BLaER1 (cell line): ENCODE measurements around the gene ATP8B1.

Experiments used
- H3K27ac ChIP-seq: shearing (Covaris generic); formaldehyde crosslinking; 2 replicates; pipeline ENCODE4 v1.8.1; 2022
- H3K27me3 ChIP-seq: shearing (Covaris generic); formaldehyde crosslinking; 2 replicates; pipeline ENCODE4 v1.8.1; 2022
- H3K36me3 ChIP-seq: shearing (Covaris generic); formaldehyde crosslinking; 2 replicates; pipeline ENCODE4 v1.8.1; 2022
- H3K4me1 ChIP-seq: shearing (Covaris generic); formaldehyde crosslinking; 2 replicates; pipeline ENCODE4 v1.8.1; 2022
- H3K4me2 ChIP-seq: shearing (Covaris generic); formaldehyde crosslinking; 2 replicates; pipeline ENCODE4 v1.8.1; 2022
- H3K4me3 ChIP-seq: shearing (Covaris generic); formaldehyde crosslinking; 2 replicates; pipeline ENCODE4 v1.8.1; 2022
- H3K9ac ChIP-seq: shearing (Covaris generic); formaldehyde crosslinking; 2 replicates; pipeline ENCODE4 v1.8.1; 2022
- H3K9me3 ChIP-seq: shearing (Covaris generic); formaldehyde crosslinking; 2 replicates; pipeline ENCODE4 v1.8.1; 2022
- H4K20me1 ChIP-seq: shearing (Covaris generic); formaldehyde crosslinking; 2 replicates; pipeline ENCODE4 v1.8.1; 2022
- Cebpa-rat ChIP-seq: shearing (Covaris generic); IDR thresholded peaks from 2 replicates; pipeline ENCODE4 v1.8.1; 2022

The ATP8B1 gene

DNA sequence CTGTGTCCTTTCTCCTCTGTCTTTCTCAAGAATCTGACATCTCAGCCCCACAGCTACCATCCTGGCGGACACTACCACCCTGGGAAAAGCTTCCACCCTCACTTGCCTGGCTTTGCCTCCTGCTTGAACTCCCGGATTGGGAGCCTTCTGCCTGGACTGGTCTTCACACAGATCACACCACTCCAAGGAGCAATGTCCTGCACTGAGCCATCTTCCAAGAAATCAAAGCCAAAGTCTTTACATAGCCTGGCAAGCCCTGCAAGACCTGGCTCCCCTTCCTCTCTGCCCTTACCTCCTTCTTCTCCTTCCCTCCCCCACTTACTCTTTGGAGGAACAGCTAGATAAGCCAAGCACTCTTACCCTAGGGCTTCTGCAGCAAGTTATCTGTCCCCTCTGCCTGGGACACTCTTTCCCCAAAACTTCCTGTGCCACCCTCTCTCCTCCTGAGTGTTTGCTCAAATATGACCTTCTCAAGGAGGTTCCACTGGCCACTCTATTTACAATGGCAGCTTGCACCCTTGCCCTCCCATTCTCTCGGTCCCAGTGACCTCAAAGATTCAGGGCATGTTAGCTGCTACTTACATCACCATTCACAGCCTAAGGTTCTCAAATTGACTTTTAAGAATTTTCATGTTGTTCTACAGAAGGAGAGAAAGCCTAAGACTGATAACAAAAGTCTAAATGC lies 9.7 kb downstream of the ATP8B1 start:
- peaks cover 3% of the 10 kb centered on the region; the same call in 1 of the 2 replicates for H3K4me1 ChIP-seq
- no peak overlapping the region for H3K9ac ChIP-seq
- no peak overlapping the region for H3K4me2 ChIP-seq
- H3K36me3 ChIP-seq, result no peaks in the 10 kb centered on the region
- H3K27ac ChIP-seq, result no peak overlapping the region
- H4K20me1 ChIP-seq, result no peaks in the 10 kb centered on the region
- H3K9me3 ChIP-seq, result peaks cover 7% of the 10 kb centered on the region; the same call in 1 of the 2 replicates
- TF ChIP-seq Cebpa-rat, result no peak
- H3K27me3 ChIP-seq, result 0 out of 2 replicates have a peak, but pooled peaks cover under 1% of the 10 kb centered on the region
- no peak overlapping the region for H3K4me3 ChIP-seq

DNA sequence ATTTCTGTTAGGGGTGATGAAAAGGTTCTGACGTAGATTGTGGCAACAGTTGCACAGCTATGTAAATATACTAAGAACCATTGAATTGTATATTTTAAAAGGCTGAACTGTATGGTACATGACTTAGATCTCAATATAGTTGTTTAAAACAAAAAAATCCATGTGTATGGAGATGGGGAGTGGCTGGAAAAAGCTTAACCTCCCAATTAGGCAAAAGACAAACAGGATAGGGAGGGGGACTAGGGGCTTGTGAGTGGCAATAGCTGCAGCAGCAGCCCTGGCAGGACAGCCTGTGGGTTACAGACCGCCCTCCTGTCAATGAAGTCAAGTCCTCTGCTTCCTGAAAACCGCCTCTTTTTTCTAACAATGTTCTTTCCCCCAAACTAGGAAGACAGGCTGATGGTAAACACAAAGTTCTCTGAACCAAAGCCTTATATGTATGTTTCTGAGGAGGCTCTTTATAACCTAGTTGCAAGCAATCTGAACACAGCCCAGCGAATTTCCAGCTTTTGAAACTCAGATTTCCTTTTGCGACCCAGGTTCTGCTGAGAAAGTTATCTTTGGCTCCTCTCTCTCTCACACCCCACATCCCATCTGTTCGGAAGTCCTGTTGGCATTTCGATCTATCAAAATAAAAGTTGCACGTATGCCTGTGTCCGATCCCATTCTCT lies 10.3 kb downstream of the ATP8B1 start:
- Histone ChIP-seq H4K20me1 (no peaks in the 10 kb centered on the region), H3K9me3 (peaks cover 7% of the 10 kb centered on the region; the same call in 1 of the 2 replicates), H3K4me2 (no peak overlapping the region), H3K36me3 (no peaks in the 10 kb centered on the region), H3K27ac (no peak overlapping the region), H3K9ac (no peak overlapping the region), H3K4me3 (no peak overlapping the region), H3K4me1 (peaks cover 5% of the 10 kb centered on the region; the same call in 1 of the 2 replicates), H3K27me3 (no peaks in the 10 kb centered on the region)
- no peak for TF ChIP-seq Cebpa-rat

DNA sequence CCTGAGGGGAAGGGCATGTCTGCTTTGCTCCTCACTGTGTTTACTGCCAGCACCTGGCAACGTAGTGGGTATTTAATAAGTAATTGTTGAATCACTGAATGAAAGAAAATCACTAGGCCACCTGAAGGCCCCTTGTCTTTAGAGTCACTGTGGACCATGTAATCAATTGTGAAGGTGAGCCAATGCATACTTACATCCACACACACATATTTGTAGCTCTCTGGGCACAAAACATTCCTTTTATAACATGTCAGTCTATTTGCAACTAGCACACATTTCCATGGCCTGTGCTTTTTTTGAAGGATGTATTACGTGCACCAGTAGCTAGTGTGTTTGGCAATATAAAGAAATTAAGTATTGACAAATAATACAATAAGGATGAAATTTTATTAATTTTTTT lies 11.2 kb downstream of the ATP8B1 start:
- Histone ChIP-seq H3K4me1 (peaks cover 5% of the 10 kb centered on the region; the same call in 1 of the 2 replicates), H3K4me3 (no peak overlapping the region), H3K9ac (no peak overlapping the region), H3K4me2 (no peak overlapping the region), H3K27ac (no peak overlapping the region), H4K20me1 (no peaks in the 10 kb centered on the region), H3K9me3 (peaks cover 7% of the 10 kb centered on the region; the same call in 1 of the 2 replicates), H3K36me3 (no peaks in the 10 kb centered on the region), H3K27me3 (no peaks in the 10 kb centered on the region)
- no peak for TF ChIP-seq Cebpa-rat

DNA sequence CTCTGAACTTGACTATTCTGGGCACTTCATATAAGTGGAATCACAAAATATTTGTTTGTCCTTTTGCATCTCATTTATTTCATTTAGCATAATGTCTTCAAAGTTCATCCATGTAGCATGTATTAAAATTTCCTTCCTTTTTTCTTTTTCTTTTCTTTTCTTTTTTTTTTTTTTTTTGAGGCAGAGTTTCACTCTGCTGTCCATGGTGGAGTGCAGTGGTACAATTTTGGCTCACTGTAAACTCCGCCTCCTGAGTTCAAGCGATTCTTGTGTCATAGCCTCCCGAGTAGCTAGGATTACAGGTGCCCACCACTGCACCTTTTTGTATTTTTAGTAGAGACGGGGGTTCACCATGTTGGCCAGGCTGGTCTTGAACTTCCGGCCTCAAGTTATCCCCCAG lies 11.9 kb downstream of the ATP8B1 start:
- Histone ChIP-seq H4K20me1 (no peaks in the 10 kb centered on the region), H3K4me3 (no peak overlapping the region), H3K27ac (no peak overlapping the region), H3K36me3 (no peaks in the 10 kb centered on the region), H3K27me3 (no peaks in the 10 kb centered on the region), H3K9me3 (peaks cover 7% of the 10 kb centered on the region; the same call in 1 of the 2 replicates), H3K4me2 (no peak overlapping the region), H3K9ac (no peak overlapping the region), H3K4me1 (peaks cover 5% of the 10 kb centered on the region; the same call in 1 of the 2 replicates)
- no peak for TF ChIP-seq Cebpa-rat

DNA sequence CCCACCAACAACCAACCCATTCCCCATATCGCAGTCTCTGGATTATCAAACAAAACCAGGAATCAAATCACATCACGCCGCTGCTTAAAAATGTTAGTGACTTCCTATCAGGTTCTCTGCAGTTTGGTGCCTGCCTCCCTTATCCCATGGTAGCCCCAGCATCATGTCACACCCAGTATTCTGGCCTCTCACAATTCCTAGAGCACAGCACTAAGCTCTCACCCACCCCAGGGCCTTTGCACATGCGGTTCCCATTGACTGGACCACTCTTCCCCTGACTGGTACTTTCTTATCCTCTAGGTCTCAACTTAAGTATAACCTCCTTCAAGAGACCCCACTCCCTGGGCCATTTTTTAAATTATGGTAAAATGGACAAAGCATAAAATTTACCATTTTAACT lies 12.8 kb downstream of the ATP8B1 start:
- Histone ChIP-seq H3K27me3 (no peaks in the 10 kb centered on the region), H3K4me1 (peaks cover 5% of the 10 kb centered on the region; the same call in 1 of the 2 replicates), H4K20me1 (no peaks in the 10 kb centered on the region), H3K9me3 (peaks cover 5% of the 10 kb centered on the region; the same call in 1 of the 2 replicates), H3K36me3 (no peaks in the 10 kb centered on the region), H3K9ac (no peak overlapping the region), H3K27ac (no peak overlapping the region), H3K4me2 (no peak overlapping the region), H3K4me3 (no peak overlapping the region)
- no peak for TF ChIP-seq Cebpa-rat

DNA sequence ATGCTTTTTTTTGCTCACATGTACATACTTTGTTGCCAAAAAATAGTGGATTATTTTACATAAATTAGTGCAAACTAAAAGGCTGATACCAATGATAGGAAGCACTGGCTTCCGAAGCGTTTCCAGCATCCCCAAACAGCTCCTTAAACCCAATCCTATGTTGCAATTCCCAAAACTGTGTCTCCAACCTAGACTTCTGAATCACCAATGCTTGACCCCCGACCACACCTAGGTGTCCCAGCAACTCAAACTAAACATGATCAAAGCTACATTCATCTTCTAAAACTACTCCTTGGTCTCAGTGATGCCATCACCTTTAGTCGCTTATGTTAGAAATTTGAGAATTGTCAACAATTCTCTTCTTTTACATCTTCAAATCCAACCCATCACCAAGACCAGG lies 13.4 kb downstream of the ATP8B1 start:
- Histone ChIP-seq H3K9me3 (no peaks in the 10 kb centered on the region), H3K9ac (no peak overlapping the region), H4K20me1 (no peaks in the 10 kb centered on the region), H3K27me3 (no peaks in the 10 kb centered on the region), H3K4me3 (no peak overlapping the region), H3K36me3 (no peaks in the 10 kb centered on the region), H3K4me1 (peaks cover 5% of the 10 kb centered on the region; the same call in 1 of the 2 replicates), H3K27ac (no peak overlapping the region), H3K4me2 (no peak overlapping the region)
- no peak for TF ChIP-seq Cebpa-rat

DNA sequence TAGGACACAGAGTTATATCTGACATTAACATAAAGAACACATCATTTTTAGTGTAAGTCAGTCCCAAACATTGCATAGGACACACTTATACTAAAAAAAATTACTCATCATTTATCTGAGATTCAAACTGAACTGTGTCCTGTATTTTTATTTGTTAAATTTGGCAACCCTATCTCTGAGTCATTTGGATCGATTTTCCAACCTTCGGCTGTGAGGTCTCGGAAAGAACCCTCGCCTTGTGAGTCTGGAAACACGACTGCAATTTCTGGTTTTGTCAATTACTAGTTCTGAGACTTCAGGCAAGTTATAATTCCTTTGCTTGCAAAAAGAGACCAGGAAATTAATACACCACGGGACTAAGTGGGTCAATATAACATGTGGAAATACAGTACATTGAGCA lies 14.0 kb downstream of the ATP8B1 start:
- H3K9me3 ChIP-seq, result no peaks in the 10 kb centered on the region
- H3K36me3 ChIP-seq, result no peaks in the 10 kb centered on the region
- H3K4me1 ChIP-seq, result peaks cover 5% of the 10 kb centered on the region
- no peak overlapping the region for H3K4me2 ChIP-seq
- no peaks in the 10 kb centered on the region for H3K27me3 ChIP-seq
- no peak overlapping the region for H3K9ac ChIP-seq
- H4K20me1 ChIP-seq, result no peaks in the 10 kb centered on the region
- no peak for TF ChIP-seq Cebpa-rat
- H3K27ac ChIP-seq, result no peak overlapping the region
- H3K4me3 ChIP-seq, result no peak overlapping the region

DNA sequence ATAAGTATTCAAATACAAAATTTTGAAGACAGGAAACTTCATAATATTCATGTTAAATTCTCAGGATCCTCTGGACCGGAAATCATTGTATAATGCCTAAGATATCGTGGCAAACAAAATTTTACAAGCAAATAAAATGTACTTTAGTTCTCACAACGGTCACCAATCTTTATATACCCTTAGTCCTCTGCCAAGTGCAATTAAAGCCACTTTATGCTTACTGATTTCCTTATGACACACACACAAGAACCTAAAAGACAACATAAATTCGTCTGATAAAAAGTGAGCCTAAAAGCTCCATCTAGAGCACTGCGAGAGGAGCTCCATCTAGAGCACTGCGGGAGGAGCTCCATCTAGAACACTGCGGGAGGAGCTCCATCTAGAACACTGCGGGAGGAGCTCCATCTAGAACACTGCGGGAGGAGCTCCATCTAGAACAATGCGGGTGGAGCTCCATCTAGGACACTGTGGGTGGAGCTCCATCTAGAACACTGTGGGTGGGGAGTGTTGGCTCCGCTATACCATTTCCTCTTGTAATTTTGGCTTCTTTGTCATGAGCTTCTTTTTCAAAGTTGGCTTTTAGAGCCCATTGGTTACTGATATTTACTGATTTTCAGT lies 15.9 kb downstream of the ATP8B1 start:
- H3K9me3 ChIP-seq, result no peaks in the 10 kb centered on the region
- H3K9ac ChIP-seq, result no peak overlapping the region
- no peaks in the 10 kb centered on the region for H3K27me3 ChIP-seq
- H3K36me3 ChIP-seq, result no peaks in the 10 kb centered on the region
- no peaks in the 10 kb centered on the region for H4K20me1 ChIP-seq
- H3K4me1 ChIP-seq, result peaks cover 12% of the 10 kb centered on the region
- H3K4me3 ChIP-seq, result no peak overlapping the region
- no peak overlapping the region for H3K4me2 ChIP-seq
- TF ChIP-seq Cebpa-rat, result no peak
- no peak overlapping the region for H3K27ac ChIP-seq

DNA sequence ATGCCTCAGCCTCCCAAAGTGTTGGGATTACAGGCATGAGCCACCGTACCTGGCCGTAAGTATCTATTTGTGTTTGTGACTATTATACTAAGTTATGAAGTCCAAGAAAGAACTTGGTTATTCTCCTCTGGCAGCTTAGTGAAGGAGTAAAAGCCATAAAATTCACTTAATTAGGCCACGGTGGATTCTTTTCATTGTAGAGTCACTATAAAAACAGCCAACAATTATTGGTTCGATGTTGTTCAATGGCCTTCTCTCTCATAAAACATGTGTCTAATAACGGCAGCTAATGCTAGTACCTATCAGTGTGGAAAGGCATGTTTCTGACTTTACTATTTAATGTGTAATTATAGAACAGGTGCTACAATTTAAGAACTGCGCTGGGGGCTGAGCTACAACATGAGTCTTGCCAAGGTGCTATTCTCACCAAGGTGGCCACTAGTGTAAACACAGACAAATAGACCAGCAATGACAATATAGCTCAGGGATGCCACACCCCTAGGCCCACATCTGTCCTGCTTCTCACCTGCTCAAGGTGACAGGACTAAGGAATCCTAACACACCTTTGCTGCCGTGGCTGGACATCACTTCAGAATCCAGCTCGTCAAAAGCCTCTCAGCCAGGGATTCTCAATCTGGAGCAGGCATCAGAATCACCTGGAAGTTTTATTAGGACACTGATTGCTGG lies 17.2 kb downstream of the ATP8B1 start:
- peaks cover 14% of the 10 kb centered on the region for H3K4me1 ChIP-seq
- no peaks in the 10 kb centered on the region for H3K9me3 ChIP-seq
- no peaks in the 10 kb centered on the region for H3K27me3 ChIP-seq
- H3K4me3 ChIP-seq, result no peak overlapping the region
- no peak for TF ChIP-seq Cebpa-rat
- H3K27ac ChIP-seq, result no peak overlapping the region
- no peak overlapping the region for H3K9ac ChIP-seq
- no peak overlapping the region for H3K4me2 ChIP-seq
- H4K20me1 ChIP-seq, result no peaks in the 10 kb centered on the region
- no peaks in the 10 kb centered on the region for H3K36me3 ChIP-seq
